SK-MEL-5 (cell line): Measurements from ENCODE around the gene JSRP1. TPM values are rescaled to one million over a fixed set of nuclear protein-coding genes. Genes with fewer than 3 reads are reported as not detected.

ENCODE experiments used
- DNase-seq: peaks from one replicate; pipeline ENCODE4 v3.0.0-alpha.2; 2016; ENCODE audit warnings: low read depth, low spot score
- in situ Hi-C: cut with HindIII; loops from 2 replicates; pipeline ENCODE4 v1.10.0; 2016; ENCODE audit warnings: low sequenced_read_pairs, high pct_unique_total_duplicates, low pct_unique_long_range_greater_than_20kb
- total RNA-seq: library from RNA; depleted of rRNA; stranded (reverse); fragments of >200 nt; shearing (Covaris generic); gene quantifications from 2 replicates; pipeline ENCODE4 v1.2.3, GENCODE V29; 2014

The JSRP1 gene
- total RNA-seq, 1 experiment from 2014 or later, result 0.29 TPM

DNA sequence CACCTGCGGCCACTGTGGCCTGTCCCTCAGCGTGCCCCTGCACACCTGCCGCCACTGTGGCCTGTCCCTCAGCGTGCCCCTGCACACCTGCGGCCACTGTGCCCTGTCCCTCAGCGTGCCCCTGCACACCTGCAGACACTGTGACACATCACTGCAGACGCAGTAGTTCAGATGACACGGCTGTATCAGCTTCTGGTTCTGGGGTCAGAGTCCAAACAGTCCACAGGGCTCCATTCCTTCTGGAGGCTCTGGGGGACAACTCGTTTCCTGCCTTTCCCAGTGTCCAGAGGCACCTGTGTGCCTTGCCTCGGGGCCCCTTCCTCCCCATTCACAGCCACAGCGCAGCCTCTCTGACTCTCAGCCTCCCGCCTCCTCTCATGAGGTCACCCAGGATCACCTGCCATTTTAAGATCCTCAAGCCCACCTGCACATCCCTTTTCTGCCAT, 14.1 kb downstream of the JSRP1 start:
- in situ Hi-C loops, result no loop called here

DNA sequence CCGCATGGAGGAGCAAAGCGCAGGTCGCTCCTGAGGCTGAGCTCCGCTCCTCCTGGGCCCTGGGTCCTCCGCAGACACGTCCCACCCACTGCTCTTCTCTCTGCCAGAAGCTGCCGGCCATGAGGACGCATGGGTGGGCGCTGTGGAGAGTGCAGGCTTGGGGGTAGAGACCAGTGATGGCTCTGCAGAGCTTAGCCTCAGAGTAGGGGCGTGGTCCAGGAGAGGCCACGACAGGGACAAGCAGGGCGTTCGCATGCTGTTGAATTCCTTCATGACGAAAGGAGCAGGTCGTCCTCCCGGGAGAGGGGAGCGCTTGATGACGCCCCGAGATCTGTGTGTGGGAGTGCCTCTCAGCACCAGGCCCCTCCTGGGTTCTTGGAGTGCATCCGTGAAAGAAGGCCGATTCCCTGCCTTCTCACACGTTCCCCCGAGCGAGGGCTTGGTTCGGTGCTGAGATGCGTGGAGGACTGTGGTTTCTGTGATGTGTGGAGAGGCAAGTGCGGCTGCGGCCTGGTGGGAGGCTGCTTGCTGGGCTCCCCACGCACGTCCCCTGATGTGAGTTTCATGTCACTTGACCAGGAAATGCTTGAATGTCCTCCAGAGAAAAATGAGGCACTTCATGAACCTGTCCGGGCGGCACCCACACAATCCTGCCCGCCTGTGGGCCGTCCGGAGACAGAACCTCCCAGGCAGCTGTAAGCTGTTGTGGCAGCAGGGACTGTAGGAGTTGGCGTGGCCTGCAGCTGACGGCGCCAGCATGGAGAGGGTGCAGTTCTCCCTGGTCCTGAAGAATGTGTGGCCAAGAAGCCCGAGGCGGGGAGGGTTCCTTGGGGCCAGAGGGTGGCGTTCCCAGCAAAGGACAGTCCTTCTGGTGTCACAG, 15.1 kb downstream of the JSRP1 start:
- in situ Hi-C loops, result no loop called here
- DNase-seq, result no peak

More for the DNA sequence above, 14.1 kb downstream of the JSRP1 start:
- no peak for DNase-seq

DNA sequence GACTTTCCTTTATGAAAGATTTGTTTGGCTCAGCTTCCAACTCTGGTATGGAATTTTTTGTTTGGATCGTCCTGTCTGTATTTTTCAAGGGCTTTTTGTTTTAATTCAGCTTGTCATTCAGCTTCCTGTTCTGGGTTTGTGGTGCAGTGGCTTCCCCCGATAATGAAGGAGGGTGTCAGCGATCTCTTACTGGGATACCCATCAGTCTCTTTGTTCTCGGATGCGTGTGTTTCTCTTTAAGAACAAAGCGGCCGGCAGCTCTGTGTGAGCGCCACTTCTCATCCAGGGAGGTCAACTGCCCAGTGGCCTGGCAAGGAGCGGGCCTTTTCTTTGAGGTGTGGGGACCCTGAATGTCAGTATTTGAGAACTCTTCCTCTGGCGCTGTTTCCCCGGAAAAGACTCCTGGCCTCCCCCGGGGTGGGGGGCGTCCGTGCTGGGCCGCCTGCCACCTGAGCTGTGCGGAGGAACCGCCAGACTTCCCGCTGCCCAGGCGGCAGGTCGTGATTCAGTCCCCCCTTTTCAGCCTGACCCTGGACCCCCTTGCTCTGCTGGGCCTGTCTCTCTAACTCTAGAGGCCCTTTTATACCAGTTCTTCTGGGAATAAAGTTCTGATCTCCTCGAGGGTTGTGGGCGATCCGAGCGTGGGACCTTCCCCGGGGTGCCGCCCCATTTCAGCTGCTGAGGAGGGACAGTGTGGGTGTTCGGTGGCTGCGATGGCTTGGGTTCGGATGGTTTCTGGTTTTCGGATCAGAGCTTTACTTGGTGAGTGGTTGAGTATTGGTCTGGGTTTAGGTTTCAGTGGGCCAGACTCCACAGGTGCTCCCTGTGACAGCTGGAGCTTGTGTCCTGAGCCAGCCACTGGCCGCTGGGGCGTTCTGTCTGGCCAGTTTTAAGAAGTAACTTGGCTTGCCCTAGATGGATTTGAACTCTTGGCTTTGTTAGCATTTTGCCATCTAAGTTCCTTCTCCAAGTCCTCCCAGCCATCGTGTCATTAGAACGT, 16.1 kb downstream of the JSRP1 start:
- DNase-seq, result no peak
- in situ Hi-C loops, result no loop called here

DNA sequence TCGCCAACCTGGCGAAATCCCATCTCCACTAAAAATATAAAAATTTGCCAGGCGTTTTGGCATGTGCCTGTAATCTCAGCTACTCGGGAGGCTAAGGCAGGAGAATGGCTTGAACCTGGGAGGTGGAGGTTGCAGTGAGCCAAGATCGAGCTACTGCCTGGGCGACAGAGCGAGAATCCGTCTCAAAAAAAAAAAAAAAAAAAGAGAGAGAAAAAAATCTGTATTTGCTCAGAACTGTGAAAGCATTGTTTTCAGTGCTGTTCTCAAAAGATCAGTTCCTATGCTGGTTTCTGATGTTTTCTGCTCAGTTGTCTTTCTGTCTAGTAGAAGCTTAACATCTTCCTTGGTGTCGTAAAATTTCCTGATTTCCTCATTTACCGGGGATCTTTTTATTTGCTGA, 17.0 kb downstream of the JSRP1 start:
- in situ Hi-C loops, result no loop called here
- no peak for DNase-seq

DNA sequence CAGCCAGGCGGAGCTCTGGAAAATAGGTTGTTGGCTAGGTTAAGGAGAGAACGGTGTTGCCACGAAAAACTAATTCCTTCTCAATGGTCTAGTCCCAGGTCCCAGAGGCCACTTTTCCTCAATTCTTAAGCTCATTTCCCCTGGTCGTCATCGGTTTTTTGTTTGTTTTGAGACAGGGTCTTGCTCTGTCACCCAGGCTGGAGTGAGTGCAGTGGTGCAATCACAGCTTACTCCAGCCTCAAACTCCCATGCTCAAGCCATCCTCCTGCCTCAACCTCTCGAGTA, 18.4 kb downstream of the JSRP1 start:
- no peak for DNase-seq
- in situ Hi-C loops, result no loop called here

DNA sequence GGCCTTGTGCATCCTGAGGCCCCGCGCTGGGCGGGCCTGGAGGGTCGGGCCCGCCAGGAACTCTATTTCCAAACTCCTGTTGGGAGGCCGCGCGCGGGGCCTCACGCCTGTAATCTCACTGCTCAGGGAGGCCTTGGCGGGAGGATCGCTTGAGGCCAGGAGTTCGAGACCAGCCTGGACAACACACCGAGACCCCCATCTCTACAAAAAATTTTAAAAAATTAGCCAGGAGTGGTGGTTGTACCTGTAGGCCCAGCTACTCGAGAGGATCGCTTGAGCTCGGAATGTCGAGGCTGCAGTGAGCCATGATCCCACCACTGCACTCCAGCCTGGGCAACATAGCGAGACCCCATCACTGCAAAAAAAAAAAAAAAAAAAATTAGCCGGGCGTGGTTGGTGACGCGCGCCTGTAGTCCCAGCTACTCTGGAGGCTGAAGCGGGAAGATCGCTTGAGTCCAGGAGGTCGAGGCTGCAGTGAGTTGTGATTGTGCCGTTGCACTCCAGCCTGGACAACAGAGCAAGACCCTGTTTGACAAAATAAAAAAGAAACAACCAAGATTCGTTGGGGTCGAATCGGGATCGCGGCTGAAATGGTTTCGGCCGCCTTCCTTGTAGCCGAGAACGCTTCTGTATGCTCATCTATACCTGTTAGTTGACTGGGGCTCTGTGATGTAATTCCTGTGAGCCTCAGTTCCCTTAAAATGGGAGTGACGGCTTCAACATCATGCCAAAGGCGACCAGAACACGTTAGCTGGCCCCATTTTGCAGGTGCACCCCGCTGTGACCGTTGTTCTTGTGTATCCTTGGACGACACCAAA, 19.0 kb downstream of the JSRP1 start:
- DNase-seq, result no peak
- in situ Hi-C loops, result no loop called here

DNA sequence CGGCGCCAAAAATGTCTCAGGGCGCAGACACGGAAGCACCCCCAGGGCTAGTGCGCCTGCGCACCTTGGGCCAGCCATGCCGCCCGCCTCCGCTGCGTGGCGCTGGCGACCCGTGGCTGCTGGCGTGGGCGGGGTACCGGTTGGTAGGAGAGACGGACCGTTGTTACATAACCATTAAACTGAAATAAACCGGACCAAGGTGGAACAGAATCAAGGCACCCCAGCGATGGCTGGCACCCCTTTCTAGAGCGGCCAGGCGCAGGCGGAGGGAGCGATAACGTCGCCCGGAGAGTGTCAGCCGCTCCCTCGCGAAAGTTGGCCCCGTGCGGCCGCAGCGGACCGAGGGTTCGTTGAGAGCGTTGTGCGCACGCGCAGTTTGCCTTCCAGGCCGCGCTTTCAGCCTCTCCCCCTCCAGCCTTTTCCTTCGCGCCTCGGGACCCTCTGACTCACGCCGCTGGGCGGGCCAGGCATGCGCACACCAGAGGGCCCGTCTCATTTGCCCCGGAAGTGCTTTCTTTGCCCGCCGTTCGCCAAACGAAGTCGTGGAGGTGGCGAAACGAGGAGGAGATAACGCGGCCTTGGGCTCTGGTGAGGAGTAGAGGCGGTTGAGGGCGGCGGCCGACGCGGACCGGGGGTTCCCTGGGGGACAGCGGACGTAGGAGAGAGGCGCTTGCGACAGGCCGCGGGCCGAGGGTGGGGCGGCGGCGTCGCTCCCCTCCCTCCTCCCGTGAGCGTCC, 19.7 kb downstream of the JSRP1 start, which contains the start of the genes PLEKHJ1 and SF3A2:
PLEKHJ1 (minus strand) TSS at position 16 of the 737 bp plus-strand sequence. CDS start 81 bp downstream, outside the sequence.
SF3A2 (plus strand) TSS at position 511 of the 737 bp plus-strand sequence. CDS start 6,595 bp downstream, outside the sequence.
- in situ Hi-C loops, result no loop called here
- DNase-seq, result peak; percentile 95

DNA sequence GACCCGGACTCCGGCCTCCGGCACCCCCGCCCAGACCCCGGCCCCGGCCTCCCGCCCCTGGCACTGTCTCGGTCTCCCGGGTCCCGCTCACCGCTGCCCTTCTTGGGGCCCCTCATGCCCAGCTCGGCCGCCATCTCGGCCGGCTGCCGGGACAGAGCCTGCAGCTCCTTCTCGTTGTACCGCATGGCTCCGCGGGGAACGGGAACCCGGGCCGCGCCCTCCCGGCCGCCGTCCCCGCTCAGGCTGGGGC, 20.2 kb downstream of the JSRP1 start:
- no peak for DNase-seq
- in situ Hi-C loops, result no loop called here

DNA sequence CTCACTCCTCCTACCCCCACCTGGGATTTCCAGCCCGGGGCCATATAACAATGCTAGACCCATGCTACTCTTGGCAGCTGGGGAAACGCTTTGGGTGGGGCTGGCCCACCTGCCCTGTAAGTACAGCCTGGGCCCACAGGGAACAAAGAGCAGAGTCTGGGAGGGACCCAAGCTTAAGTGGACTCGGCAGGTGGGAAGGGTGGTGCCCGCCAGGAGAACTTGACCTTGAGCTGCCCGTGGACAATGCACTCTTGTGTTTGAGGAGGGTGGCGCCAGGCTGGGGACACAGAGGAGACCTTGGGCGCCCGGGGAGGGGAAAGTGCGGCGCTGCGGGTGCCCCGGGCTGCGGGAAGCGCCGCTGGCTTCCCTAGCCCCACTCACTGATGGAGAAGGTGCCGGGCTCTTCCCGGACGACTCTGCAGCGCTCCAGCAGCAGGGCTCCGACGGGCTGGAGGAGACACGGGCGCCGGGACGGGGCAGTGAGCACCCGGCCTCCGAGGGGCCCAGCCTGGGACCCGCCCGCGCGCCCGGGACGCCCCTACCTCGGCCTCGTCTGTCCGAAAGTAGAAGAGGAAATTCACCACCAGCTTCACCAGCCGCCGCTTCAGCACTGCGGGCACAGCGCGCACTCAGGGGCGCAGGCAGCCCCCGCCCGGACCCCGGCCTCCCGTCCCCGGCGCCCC, 20.7 kb downstream of the JSRP1 start:
- in situ Hi-C loops, result no loop called here
- DNase-seq, result no peak

DNA sequence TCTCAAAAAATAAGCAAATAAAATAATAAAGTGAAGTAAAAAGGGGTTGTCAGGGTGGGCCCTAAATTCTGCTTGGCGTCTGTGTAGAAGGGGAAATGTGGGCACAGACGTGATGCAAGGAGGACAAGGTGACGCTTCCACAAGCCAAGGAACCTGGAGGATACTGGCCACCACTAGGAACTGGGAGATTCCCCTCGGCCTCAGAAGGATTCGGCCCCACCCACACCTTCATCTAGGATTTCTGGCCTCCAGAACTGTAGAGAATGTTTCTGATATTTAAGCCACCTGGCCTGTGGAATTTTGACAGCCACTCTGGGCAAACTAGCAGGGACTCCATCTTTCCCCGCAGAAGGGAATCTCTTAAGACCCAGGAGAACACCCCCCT, 21.2 kb downstream of the JSRP1 start:
- no peak for DNase-seq
- in situ Hi-C loops, result no loop called here

DNA sequence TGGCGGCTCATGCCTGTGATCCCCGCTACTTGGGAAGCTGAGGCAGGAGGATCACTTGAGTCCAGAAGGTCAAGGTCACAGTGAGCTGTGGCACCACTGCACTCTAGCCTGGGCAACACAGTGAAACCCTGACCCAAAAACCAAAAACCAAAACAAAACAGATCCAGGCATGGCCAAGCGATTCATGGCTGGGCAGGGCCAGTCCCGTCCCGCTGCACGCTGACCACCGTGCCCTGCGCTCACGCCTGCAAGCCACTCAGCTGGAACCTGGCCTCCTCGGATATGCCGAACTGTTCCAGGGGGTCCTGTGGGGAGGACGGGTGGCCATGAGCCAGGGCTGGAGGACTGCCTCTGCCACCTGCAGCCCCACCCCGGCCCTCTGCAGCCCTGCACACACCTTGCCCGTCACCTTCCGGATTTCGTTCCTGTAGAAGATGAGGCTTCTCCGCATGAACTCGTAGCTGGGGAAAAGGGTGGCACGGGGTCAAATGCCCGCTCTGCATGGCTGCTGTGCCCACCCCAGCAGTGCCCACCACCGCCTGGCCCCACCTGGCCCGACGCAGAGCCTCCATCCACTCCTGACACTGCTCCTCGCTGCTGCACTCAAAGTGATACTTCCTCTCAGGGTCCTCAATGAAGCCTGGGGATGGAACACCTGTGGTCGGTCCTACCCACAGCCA, 22.5 kb downstream of the JSRP1 start:
- in situ Hi-C loops, result no loop called here
- DNase-seq, result no peak

DNA sequence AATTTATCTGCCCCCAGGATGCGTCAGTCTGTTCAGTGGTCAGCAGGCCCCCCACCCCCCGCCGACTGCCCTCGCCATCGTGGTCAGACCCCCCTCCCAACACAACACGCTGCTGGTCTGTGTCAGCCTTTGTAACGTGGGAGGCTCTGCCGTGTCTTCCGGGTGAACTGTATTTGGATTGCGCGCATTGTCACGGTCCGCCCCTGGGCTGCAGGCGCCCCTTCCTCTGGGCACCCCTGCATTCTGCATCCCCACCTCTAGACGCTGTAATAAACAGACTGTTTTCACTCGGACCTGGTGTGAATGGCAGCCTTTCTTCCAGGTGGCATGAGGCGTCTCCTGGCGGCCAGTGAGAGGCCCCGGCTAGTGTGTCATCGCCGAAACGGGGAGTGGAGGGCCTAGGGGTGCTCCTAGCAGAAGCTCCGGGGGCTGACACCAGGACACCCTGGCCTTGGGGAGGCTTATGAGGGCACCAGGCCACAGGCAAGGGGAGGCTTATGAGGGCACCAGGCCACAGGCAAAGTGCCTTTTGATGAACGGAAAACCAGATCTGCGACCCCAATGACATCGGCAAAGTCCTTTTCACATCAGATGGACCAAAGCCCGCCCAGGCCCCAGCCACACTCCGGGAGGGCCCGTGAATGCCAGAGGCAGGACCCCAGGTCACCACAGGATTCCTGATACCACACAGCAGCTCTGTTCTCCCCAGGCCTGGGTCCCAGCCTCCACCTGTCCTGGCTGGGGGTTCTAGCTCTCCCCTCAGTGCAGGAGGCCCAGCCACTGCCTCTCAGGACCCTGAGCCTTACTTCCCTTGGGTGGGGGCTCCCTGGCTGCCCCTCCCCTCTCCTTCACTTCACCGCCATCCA, 23.7 kb downstream of the JSRP1 start:
- in situ Hi-C loops, result no loop called here
- DNase-seq, result no peak

DNA sequence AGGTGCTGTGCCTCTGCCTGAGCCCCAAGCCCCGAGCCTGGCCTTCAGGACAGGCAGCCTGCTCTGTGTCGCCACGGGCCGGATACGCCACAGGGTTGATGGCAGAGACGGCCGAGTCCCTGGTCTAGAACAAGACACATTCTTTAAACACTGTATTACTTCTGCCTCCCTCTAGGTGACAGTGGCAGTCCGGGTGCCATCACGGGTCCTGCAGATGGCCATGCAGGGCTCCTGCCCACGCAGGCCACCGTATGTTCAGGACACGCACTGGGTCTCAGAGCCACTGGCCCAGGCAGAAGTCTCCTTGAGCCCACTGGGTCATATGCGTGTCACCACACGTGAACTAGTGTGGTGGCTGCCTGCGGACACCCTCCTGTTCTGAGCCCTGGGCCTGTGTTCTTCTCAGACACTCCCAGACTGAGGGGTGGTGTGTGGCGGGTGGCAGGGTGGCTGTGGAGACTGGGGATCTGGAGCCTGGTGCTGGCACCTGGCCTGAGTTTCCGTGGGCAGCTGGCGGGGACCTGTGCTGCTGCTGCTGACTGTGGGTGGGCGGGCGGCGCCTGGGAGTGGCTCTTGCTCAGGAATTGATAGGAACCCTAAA, 24.5 kb downstream of the JSRP1 start:
- no peak for DNase-seq
- in situ Hi-C loops, result no loop called here

DNA sequence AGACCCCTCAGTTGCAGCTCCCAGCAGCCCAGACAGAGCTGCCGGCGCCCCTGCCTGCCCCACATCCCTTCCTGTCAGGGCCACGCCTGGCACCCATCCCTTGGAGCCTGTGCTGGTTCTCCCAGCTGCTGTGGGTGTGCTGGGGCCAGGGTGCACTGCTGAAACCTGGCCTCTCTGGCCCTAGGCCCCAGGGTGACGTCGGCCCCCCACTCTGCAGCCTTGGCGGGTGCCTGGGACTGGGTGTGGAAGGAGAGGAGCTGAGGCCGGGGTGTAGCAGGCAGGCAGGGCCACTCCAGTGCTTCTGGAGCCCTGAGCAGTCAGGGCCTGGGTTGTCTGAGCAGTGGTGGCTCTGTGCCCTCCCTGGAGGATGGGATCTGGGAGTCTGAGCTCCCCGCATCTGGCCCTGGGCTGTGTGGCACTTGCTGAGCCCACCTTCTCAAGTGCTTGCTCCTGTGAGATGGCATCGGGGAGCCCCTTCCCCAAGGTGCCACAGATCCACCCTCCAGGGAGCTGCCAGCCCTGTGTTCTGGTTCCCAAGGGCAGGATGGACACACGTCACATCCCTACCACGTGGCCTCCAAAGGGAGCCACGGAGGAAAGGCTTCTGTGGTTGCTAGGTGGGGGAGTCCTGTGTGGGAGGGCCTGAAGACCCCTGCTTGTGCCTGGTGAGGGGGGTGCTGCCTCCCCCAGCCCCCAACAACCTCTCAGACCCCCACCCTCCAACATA, 25.2 kb downstream of the JSRP1 start:
- no peak for DNase-seq
- in situ Hi-C loops, result no loop called here
